Peyer's patch (tissue), 4 donors: ENCODE measurements around the gene ANKRD11.

Experiments
- CTCF ChIP-seq, 6 experiments: fragments of 450-650 bp in 4 of 6; fragments of 200-600 bp in 2 of 6; sonication (generic) in 1 of 6; IDR thresholded peaks; one replicate each; pipeline ENCODE4 v1.5.1; 2017 to 2019; ENCODE audit warnings: antibody characterized with exemption in 6 of 6, mild to moderate bottlenecking in 3 of 6, moderate library complexity in 1 of 6
- POLR2A ChIP-seq, 2 donors: fragments of 450-650 bp; IDR thresholded peaks; one replicate each; pipeline ENCODE4 v1.5.1; 2017; ENCODE audit warnings: antibody characterized with exemption in 2 of 2, mild to moderate bottlenecking in 2 of 2, moderate library complexity in 2 of 2

GRCh38 chr16:89288577-89288844 is 201.8 kb downstream of the ANKRD11 start:
- no peak for TF ChIP-seq CTCF (IDR thresholded peaks at IDR 0.05)
- no peak for TF ChIP-seq POLR2A (IDR thresholded peaks at IDR 0.05)
